HepG2 (cell line): ENCODE data around the gene DNAJA3.

Experiments
- EP300 ChIP-seq, 3 experiments: sonication (generic) in 1 of 3; formaldehyde crosslinking in 1 of 3; IDR thresholded peaks; 2 replicates each; pipeline versions ENCODE4 v1.5.1 to v1.6.1; 2011 to 2020; ENCODE audit warnings: low read depth in 2 of 3, low read length in 2 of 3, borderline replicate concordance in 1 of 3, improper control_type of control experiment in 1 of 3, mild to moderate bottlenecking in 1 of 3, missing genetic modification reagents in 1 of 3, moderate library complexity in 1 of 3
- RAD21 ChIP-seq: fragments of 450-650 bp; formaldehyde crosslinking; IDR thresholded peaks from 2 replicates; pipeline ENCODE4 v1.5.0; 2020; ENCODE audit warnings: mild to moderate bottlenecking
- SALL2 ChIP-seq: sonication (generic); formaldehyde crosslinking; IDR thresholded peaks from 2 replicates; pipeline ENCODE4 v1.8.1; 2023; ENCODE audit warnings: mild to moderate bottlenecking, missing genetic modification reagents, inconsistent platforms

DNA sequence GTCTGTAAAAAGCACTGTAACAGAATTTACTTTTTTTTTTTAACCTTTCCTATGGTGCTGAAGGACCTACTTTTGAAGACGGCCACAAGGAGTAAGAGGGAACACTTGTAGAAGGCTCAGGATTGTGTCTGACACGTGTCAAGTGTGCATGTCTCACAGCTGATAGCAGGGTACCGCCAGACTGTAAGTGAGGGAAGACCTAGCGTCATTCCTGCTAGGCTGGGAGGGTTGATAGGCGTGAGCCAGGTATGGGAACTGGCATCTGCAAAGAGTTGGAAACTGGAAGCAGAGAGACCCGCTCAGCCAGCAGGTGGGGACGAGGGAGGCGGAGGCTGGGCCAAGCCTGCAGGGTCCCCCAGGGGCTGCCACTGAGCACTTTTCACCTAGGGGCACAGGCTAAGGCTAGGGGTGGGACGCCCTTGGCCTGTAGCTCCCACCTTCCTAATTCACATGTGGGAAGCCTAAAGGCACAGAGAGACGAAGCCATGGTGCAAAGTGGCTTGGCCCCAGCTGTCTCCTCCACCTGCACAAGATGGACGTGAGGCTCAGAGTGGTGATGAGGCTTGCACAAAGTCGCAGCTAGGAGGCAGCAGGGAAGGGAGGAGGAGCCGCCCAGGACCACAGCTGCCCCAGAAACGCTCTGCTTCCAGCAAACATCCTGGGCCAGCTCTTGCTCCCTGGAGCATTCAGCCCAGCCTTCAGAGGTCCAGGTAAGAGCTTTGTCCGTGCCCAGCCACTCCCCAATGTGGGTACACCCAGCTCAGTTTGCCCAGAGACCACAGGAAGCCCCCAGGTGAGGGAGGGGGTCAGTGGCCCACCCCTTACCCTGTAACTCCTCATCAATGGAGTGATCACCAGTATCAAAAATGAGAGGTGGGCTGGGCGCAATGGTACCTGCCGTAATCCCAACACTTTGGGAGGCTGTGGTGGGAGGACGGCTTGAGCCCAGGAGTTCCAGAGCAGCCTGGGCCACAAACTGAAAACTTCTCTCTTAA is 35.1 kb upstream of the DNAJA3 start:
- TF ChIP-seq RAD21 (CRISPR knock-in tag) (no peak), EP300 (IDR thresholded peaks at IDR 0.05; ENCODE audit: low read depth in 2 of 2, low read length in 2 of 2) (no peak), EP300 (CRISPR knock-in tag; IDR thresholded peaks at IDR 0.05; ENCODE audit: borderline replicate concordance) (no peak), SALL2 (CRISPR knock-in tag) (no peak)
